GM18517 (cell line): Measurements from ENCODE around the gene SPRED1.

ENCODE experiments used
- ATAC-seq: cut with Tn5 transposase; IDR thresholded peaks from one replicate; pipeline ENCODE4 v1.9.1; 2021; ENCODE audit warnings: mild to moderate bottlenecking, moderate library complexity; ENCODE audit not compliant: unreplicated experiment

The SPRED1 gene

DNA sequence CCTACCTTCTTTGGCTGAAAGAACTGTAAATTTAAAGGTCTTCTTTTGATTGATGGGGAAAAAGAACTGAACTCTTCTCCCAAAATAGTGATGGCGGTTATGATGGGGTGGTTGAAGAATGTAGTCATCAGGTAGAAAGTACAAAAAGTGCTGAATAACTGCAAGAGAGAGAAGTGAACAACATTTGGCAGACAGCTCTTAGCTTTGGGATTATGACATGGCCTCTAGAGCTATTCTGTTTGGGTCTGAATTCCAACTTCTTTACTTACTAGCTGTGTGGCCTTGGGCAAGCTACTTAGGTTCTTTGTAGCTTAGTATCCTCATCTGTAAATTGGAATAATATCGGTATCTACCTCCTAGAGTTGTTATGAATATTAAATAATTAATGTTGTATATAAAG is 91.7 kb downstream of the SPRED1 start:
- no peak for ATAC-seq

GRCh38 chr15:38349251-38349650 is 96.6 kb downstream of the SPRED1 start:
- ATAC-seq: no peak

DNA sequence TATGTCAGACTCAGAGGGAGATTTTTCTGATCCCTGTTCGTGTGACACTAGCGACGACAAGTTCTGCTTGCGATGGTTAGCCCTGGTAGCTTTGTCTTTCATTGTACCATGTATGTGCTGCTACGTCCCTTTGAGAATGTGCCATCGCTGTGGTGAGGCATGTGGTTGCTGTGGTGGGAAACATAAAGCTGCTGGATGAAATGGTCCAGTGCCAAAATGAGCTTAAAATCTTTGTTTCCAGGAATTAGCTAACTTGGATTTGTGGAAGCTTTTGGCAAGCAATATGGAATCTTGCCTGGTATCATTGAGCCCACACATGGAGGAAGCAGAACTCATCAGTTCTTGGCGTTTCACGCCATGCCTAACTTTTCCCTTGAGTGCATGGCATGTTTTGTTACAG is 98.8 kb downstream of the SPRED1 start:
- ATAC-seq: no peak

- no peak for ATAC-seq
Observed at GRCh38 chr15:38354315-38354929, 101.8 kb downstream of the SPRED1 start.

DNA sequence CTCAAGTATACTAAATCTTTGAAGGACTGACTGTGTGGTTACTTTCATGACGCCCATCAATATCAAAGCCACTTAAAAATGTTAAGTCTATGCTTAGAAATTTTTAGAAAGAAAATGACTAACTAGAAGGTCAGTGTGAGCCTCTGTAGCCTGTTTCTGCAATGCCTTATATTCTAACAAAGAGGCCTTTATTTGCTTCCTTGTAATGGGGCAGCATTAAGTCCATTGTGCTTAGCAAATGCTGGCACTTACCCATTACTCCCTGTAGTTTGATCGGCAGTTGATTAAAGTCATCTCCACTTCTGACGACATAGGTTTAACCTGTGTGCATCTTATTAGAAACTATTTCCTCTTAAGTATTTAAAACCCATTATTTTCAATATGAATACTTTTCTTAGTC is 109.7 kb downstream of the SPRED1 start:
- ATAC-seq: no peak

GRCh38 chr15:38367476-38367875 is 114.8 kb downstream of the SPRED1 start:
- no peak for ATAC-seq

GRCh38 chr15:38369936-38370478 is 117.4 kb downstream of the SPRED1 start:
- ATAC-seq: no peak

- ATAC-seq: no peak
Observed at GRCh38 chr15:38373016-38373415, 120.4 kb downstream of the SPRED1 start.

GRCh38 chr15:38374029-38374428 is 121.4 kb downstream of the SPRED1 start:
- no peak for ATAC-seq

- ATAC-seq: no peak
Observed at GRCh38 chr15:38374556-38374955, 121.9 kb downstream of the SPRED1 start.

DNA sequence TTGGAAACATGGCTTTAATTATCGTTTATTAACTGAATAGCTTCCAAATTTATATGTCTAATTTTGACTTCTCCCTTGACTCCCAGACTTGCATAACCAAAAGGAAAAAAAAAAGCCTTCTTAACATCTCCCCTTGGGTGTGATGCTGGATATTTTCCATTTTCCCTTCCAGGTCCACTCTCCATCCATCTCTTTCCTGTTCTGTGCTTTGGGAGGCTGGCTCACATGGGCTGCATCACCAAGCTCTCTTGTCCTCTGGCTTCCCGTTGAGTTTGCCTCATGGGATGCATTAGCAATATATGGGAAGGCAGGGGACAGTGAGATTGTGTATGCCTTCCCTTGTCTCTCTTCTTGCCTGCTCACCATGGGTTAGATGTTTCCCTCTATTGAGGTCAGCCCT is 123.4 kb downstream of the SPRED1 start:
- no peak for ATAC-seq

- ATAC-seq: no peak
Observed at GRCh38 chr15:38377636-38378035, 125.0 kb downstream of the SPRED1 start.

- no peak for ATAC-seq
Observed at GRCh38 chr15:38378161-38378560, 125.5 kb downstream of the SPRED1 start.

DNA sequence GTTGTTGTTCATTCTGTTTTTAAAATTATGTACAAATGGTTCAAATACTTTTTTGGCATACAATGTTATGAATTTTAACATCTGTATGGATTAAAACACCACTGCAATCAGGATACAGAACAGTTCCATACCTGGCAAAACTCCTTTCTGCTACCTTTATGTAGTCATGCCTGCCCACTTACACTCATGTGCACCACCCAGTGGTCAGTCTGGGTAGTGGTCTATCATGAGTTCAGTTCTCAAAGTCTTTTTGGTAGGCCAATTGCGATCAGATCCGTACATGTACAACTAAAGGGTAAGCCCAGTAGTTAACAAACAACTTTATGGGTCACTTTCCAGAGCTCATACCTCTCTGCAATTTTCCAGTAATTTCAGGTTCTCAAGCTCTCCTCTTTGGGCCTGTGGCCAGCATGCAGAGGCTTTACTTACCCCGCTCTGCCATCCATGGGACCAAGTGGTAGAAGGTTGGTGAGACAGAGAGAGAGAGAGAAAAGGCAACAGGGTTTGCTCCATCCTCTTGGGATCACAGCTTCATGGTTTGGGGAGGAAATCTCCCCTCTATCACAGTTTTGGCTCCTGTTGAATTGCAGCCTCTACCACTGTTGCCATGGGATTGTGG is 137.4 kb downstream of the SPRED1 start:
- ATAC-seq: peak; percentile 74

DNA sequence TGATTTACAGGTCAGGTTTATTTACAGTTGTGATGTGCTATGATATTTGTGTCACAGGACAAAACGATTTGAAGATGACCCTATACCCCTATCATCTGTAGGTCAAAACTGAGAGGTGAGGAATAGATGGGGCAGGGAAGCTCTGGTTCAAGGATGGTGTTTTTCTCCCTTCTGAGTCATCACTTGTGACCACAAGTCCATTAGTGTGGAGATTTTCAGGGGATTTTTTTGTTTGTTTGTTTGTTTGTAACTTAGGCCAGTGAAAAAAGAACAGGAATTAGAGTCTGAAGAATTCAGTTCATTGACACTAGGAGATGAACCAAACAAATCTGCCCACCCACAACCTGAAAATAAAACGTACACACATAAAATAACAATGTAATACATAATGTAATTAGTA is 138.6 kb downstream of the SPRED1 start:
- ATAC-seq: no peak

DNA sequence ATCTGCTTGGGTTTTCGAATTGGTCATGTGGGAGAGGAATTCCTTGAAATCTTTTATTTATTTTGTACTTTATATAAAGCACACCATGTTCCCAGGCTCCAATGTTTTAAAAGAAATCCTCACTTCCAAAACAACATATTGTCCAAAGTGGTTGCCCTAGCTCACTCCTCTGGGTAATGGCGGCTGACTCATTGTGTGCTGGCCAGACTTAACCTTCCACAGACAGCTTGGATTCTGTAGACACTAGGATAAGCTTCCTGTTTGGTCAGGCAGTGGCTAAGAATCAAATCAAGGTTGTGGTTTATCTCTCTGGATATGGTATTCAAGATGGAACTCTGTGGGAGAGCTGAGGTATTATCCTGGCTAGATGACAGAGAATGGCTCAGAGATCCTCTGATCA is 145.5 kb downstream of the SPRED1 start:
- ATAC-seq: no peak

DNA sequence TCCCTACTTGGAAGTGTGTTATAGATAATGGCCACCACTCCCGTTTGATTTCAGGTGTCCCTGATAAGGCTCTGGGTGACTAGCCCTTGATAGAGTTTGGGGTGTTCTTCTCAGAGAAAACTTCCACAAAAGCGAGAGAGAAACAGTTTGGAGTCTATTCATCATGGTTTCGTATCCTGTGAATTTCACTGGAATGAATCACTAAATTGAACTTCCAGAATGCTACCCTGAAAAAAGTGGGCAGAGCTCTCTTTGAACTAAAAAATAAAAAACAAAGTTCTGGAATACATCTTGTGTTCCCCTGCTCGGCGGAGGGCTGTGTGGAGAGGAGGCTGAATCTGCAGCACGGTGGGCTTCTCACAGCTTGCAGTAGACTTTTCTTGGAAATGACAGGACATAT is 148.5 kb downstream of the SPRED1 start:
- ATAC-seq: no peak

DNA sequence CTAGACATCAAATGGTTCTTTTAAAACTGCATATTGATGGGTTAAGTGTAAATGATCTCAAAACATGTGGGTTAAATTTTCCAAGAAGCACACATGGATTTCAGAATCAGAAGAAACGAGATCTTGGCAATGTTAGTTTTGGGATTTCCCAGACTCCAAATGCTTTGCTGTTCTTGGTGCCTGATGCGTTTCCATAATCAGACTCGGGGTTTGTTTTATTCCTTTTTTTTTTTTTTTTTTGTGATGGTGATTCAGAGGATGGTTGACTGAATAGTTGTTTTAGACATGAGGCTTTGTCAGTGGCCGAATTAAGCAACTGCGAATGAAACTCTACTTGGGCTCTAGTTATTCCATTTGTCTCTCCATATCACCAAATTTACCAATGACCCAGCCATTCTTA is 149.1 kb downstream of the SPRED1 start:
- no peak for ATAC-seq

DNA sequence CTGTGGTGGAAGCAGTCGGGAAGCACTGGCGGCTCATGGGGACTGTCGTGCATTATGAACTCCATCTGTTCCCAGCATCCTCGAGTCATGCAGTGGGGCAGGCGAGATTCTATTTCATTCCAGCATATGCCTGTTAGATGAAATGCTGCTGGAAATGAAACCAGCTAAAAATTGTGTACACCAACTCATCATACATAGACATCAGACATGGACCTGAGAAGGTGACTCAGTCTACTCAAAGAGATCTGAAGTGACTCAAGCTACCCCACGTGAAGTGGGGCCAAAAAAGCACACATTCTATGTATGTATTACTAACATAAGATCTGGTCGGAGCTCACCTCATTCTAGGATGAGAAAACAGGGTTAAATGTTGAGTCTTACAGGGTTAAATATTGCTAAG is 153.8 kb downstream of the SPRED1 start:
- no peak for ATAC-seq
